PC-3 (cell line): ENCODE measurements around the gene NCS1.

Experiments used
- CTCF ChIP-seq: fragments of 300-600 bp; sonication (generic); conservative IDR thresholded peaks from 2 replicates; pipeline ENCODE4 v1.5.1; 2017; ENCODE audit warnings: antibody characterized with exemption, low read depth, mild to moderate bottlenecking, low read length
- EZH2 ChIP-seq: fragments of 300-600 bp; sonication (generic); IDR thresholded peaks from one replicate; pipeline ENCODE4 v1.6.1; 2017; ENCODE audit warnings: antibody characterized with exemption, mild to moderate bottlenecking, low read length; ENCODE audit not compliant: unreplicated experiment
- EZH2phosphoT487 ChIP-seq: fragments of 300-600 bp; sonication (generic); IDR thresholded peaks from 2 replicates; pipeline ENCODE4 v1.6.1; 2018; ENCODE audit warnings: mild to moderate bottlenecking, antibody characterized with exemption, low read length, borderline replicate concordance

GRCh38 chr9:130194378-130194932 lies 22.3 kb downstream of the NCS1 start:
- TF ChIP-seq CTCF, result no peak
- TF ChIP-seq EZH2phosphoT487, result no peak
- TF ChIP-seq EZH2, result no peak
